HCT116 (cell line): ENCODE results near the gene SLC6A13. TPM values are rescaled to one million over a fixed set of nuclear protein-coding genes. Genes with fewer than 3 reads are reported as not detected.
A peak's percentile ranks its signal among the peaks of the same experiment; 100 is the strongest.

Experiments
- ATAC-seq: fragments of 200-7000 bp; cut with Tn5 transposase; 2 replicates; pipeline ENCODE4 v1.9.1; 2020; ENCODE audit warnings: mild to moderate bottlenecking, moderate library complexity
- BruUV-seq: library from RNA; stranded (reverse); fragments of 400-500 nt; replicated peaks from 2 replicates; lab custom pipeline; 2021; lab: Mats Ljungman, UMichigan
- CTCF ChIA-PET: fragments of 300-600 bp; sonication (Branson Sonifier 250); formaldehyde crosslinking; loops from one replicate; lab custom pipeline; 2021; ENCODE audit warnings: antibody characterized with exemption; lab: Charles Lee
- POLR2A ChIA-PET: fragments of 300-600, 350-600 bp; sonication (Branson Sonifier 250); formaldehyde crosslinking; loops from one replicate; lab custom pipeline; 2021; ENCODE audit warnings: antibody characterized with exemption; lab: Charles Lee
- RAD21 ChIA-PET, 2 experiments: fragments of 300-600 bp; sonication (Branson Sonifier 250); formaldehyde crosslinking; loops; one replicate each; lab custom pipeline; 2023; ENCODE audit warnings: low total read pairs in 2 of 2; ENCODE audit not compliant: uncharacterized antibody in 2 of 2, unreplicated experiment in 2 of 2, low non-redundant PET in 1 of 2; lab: Charles Lee
- DNase-seq: peaks from one replicate; pipeline ENCODE4 v3.0.0-alpha.2; 2010; ENCODE audit warnings: low read depth, low spot score
- H2AFZ ChIP-seq: fragments of 200-600 bp; shearing (Covaris generic), sonication (generic); 2 replicates; pipeline ENCODE4 v1.6.1; 2017; ENCODE audit warnings: low read depth, mixed run types, mixed read lengths, antibody characterized with exemption, low read length; ENCODE audit not compliant: poor library complexity, severe bottlenecking
- H3K27ac ChIP-seq: 2 replicates; pipeline ENCODE4 v1.5.1; 2012; ENCODE audit warnings: low read depth, low read length
- H3K27me3 ChIP-seq: fragments of 200-600 bp; sonication (generic); 2 replicates; pipeline ENCODE4 v1.6.1; 2016; ENCODE audit warnings: mixed run types, low read length, mixed read lengths; ENCODE audit not compliant: insufficient read depth
- H3K36me3 ChIP-seq, 2 experiments: fragments of 200-500 bp in 1 of 2; fragments of 200-600 bp in 1 of 2; sonication (Bioruptor generic) in 1 of 2; sonication (generic) in 1 of 2; 2 replicates each; pipeline versions ENCODE4 v1.5.1 to v1.6.1; 2014 to 2016; ENCODE audit warnings: low read length in 2 of 2, inconsistent platforms in 1 of 2, mixed read lengths in 1 of 2, mixed run types in 1 of 2; ENCODE audit not compliant: insufficient read depth in 2 of 2, control insufficient read depth in 1 of 2
- H3K4me1 ChIP-seq, 2 experiments: fragments of 200-600 bp in 1 of 2; sonication (generic) in 1 of 2; 2 replicates each; pipeline versions ENCODE4 v1.5.1 to v1.6.1; 2012 to 2017; ENCODE audit warnings: low read length in 2 of 2, inconsistent platforms in 1 of 2, mild to moderate bottlenecking in 1 of 2, mixed read lengths in 1 of 2, mixed run types in 1 of 2, moderate library complexity in 1 of 2; ENCODE audit not compliant: insufficient read depth in 2 of 2, control insufficient read depth in 1 of 2
- H3K4me2 ChIP-seq: fragments of 200-600 bp; sonication (generic); 2 replicates; pipeline ENCODE4 v1.6.1; 2017; ENCODE audit warnings: mixed run types, low read length, mixed read lengths
- H3K4me3 ChIP-seq, 2 experiments: fragments of 200-600 bp in 1 of 2; sonication (generic) in 1 of 2; replicated peaks in 1 of 2; 2 replicates each; pipeline ENCODE4 v1.5.1; 2011 to 2016; ENCODE audit warnings: low read length in 2 of 2, control low read depth in 1 of 2, low read depth in 1 of 2, mild to moderate bottlenecking in 1 of 2, mixed read lengths in 1 of 2, mixed run types in 1 of 2
- H3K79me2 ChIP-seq: fragments of 200-600 bp; sonication (generic); 2 replicates; pipeline ENCODE4 v1.6.1; 2017; ENCODE audit warnings: mild to moderate bottlenecking, mixed run types, low read length, moderate library complexity, mixed read lengths; ENCODE audit not compliant: insufficient read depth
- H3K9ac ChIP-seq: fragments of 200-600 bp; sonication (generic); 2 replicates; pipeline ENCODE4 v1.6.1; 2016; ENCODE audit warnings: low read length, mixed read lengths
- H3K9me2 ChIP-seq: fragments of 200-600 bp; sonication (generic), shearing (Covaris generic); 2 replicates; pipeline ENCODE4 v1.6.1; 2017; ENCODE audit warnings: mixed run types, mild to moderate bottlenecking, moderate library complexity; ENCODE audit not compliant: insufficient read depth
- H3K9me3 ChIP-seq, 2 experiments: fragments of 200-500 bp in 1 of 2; fragments of 200-600 bp in 1 of 2; sonication (Bioruptor generic) in 1 of 2; sonication (generic) in 1 of 2; 2 replicates each; pipeline ENCODE4 v1.6.1; 2014 to 2017; ENCODE audit warnings: low read length in 2 of 2, mixed read lengths in 2 of 2, inconsistent platforms in 1 of 2, low read depth in 1 of 2, mild to moderate bottlenecking in 1 of 2, mixed run types in 1 of 2, moderate library complexity in 1 of 2; ENCODE audit not compliant: control insufficient read depth in 1 of 2, insufficient read depth in 1 of 2
- H4K20me1 ChIP-seq: fragments of 200-600 bp; sonication (generic), shearing (Covaris generic); 2 replicates; pipeline ENCODE4 v1.6.1; 2017; ENCODE audit warnings: mixed run types, mild to moderate bottlenecking, moderate library complexity; ENCODE audit not compliant: insufficient read depth
- CEBPB ChIP-seq: IDR thresholded peaks from 2 replicates; pipeline ENCODE4 v1.6.1; 2012; ENCODE audit warnings: low read depth
- EZH2phosphoT487 ChIP-seq: fragments of 200-600 bp; IDR thresholded peaks from 2 replicates; pipeline ENCODE4 v1.6.1; 2018; ENCODE audit warnings: antibody characterized with exemption, borderline replicate concordance
- JUND ChIP-seq: IDR thresholded peaks from 2 replicates; pipeline ENCODE4 v1.6.1; 2012
- RAD21 ChIP-seq: IDR thresholded peaks from 2 replicates; pipeline ENCODE4 v1.6.1; 2012; ENCODE audit warnings: low read depth, mild to moderate bottlenecking
- SP1 ChIP-seq: IDR thresholded peaks from 2 replicates; pipeline ENCODE4 v1.6.1; 2012; ENCODE audit warnings: low read depth
- YY1 ChIP-seq: IDR thresholded peaks from 2 replicates; pipeline ENCODE4 v1.6.1; 2011; ENCODE audit warnings: low read length, low read depth, moderate library complexity, mild to moderate bottlenecking; ENCODE audit not compliant: insufficient replicate concordance; ENCODE audit errors: extremely low read depth
- intact Hi-C: fragments of 100-400 bp; cut with micrococcal nuclease; formaldehyde crosslinking; loops from 2 replicates; pipeline ENCODE4 v1.10.0; 2022
- total RNA-seq: library from RNA; stranded (reverse); gene quantifications from one replicate; pipeline ENCODE4 v1.2.1, GENCODE V29; 2021; ENCODE audit not compliant: unreplicated experiment
- TF ChIP-seq, protein P1 (sequence below), 3 experiments: fragments of 200-600 bp in 1 of 3; sonication (generic) in 1 of 3; IDR thresholded peaks in 2 of 3; conservative IDR thresholded peaks in 1 of 3; 2 replicates each; pipeline ENCODE4 v1.5.1; 2012 to 2017; ENCODE audit warnings: low read depth in 2 of 3, low read length in 2 of 3, antibody characterized with exemption in 1 of 3, borderline replicate concordance in 1 of 3, control low read depth in 1 of 3, mild to moderate bottlenecking in 1 of 3, mixed read lengths in 1 of 3, mixed run types in 1 of 3, moderate library complexity in 1 of 3; ENCODE audit not compliant: insufficient read depth in 1 of 3

SLC6A13 gene
- total RNA-seq, 1 experiment from 2014 or later, result 0.39 TPM

GRCh38 chr12:219891-220352 lies 42.7 kb downstream of the SLC6A13 start:
- H3K27me3 ChIP-seq, result no peaks in the 10 kb centered on the region
- no peak overlapping the region for H3K9ac ChIP-seq
- no peak overlapping the region for H3K4me3 ChIP-seq
- no peaks in the 10 kb centered on the region for H4K20me1 ChIP-seq
- peak; percentile 99 for ATAC-seq
- ChIA-PET CTCF (interaction anchor here (0.6 to 1.9 kb wide), 7 partner anchors 8 to 112 kb away, joined by 3 to 7 read pairs (median 5); no protein-coding TSS in a partner anchor), POLR2A (interaction anchor here (0.7 kb wide), 1 partner anchor 31 kb away, joined by 3 read pairs; no protein-coding TSS in a partner anchor), RAD21 (no interaction called here)
- no peaks in the 10 kb centered on the region for H3K79me2 ChIP-seq
- peak overlapping the region; percentile 19; the same call in 1 of the 2 replicates for H3K4me2 ChIP-seq
- no peaks in the 10 kb centered on the region for H3K9me2 ChIP-seq
- H3K27ac ChIP-seq, result no peak overlapping the region
- BruUV-seq, result no TSS peak
- H3K9me3 ChIP-seq, result no peaks in the 10 kb centered on the region
- H3K36me3 ChIP-seq, result no peaks in the 10 kb centered on the region
- DNase-seq, result peak; percentile 73
- peaks cover 0 to 6% of the 10 kb centered on the region in 2 experiments; a peak in 1 of 4 replicates for H3K4me1 ChIP-seq
- H2AFZ ChIP-seq, result no peak overlapping the region
- intact Hi-C loops, result no loop called here
- TF ChIP-seq SP1, result no peak
- TF ChIP-seq, protein P1, sequence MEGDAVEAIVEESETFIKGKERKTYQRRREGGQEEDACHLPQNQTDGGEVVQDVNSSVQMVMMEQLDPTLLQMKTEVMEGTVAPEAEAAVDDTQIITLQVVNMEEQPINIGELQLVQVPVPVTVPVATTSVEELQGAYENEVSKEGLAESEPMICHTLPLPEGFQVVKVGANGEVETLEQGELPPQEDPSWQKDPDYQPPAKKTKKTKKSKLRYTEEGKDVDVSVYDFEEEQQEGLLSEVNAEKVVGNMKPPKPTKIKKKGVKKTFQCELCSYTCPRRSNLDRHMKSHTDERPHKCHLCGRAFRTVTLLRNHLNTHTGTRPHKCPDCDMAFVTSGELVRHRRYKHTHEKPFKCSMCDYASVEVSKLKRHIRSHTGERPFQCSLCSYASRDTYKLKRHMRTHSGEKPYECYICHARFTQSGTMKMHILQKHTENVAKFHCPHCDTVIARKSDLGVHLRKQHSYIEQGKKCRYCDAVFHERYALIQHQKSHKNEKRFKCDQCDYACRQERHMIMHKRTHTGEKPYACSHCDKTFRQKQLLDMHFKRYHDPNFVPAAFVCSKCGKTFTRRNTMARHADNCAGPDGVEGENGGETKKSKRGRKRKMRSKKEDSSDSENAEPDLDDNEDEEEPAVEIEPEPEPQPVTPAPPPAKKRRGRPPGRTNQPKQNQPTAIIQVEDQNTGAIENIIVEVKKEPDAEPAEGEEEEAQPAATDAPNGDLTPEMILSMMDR (IDR thresholded peaks at IDR 0.05 in 2 of 3, conservative IDR thresholded peaks at IDR 0.05 in 1 of 3; ENCODE audit: borderline replicate concordance in 1 of 3, insufficient read depth in 1 of 3, low read depth in 2 of 3, low read length in 2 of 3), result peak; percentile 94 to 99 (median 98)
- TF ChIP-seq EZH2phosphoT487, result no peak
- no peak for TF ChIP-seq CEBPB
- no peak for TF ChIP-seq YY1
- TF ChIP-seq JUND, result no peak
- TF ChIP-seq RAD21, result peak; percentile 88
